ENCODE measurements around the gene NCOR1.

Gene NCOR1

DNA sequence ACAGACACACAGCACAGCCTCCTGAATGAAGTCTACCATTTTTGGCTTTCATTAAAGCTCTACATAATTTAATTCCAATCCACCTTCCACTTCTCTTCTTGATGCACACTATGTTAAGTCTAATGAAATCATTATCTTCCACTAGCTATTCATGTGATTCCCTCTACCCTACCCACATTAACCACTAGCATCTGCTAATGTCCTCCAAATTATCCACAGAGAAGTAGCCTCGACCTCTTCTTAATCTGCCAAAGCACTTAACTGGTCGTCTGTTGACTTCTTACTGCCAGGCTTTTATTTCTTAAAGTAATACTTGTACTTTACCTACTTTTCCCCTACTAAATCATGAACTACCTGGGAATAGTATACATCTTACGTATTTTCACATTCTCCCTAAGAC, 91.8 kb downstream of the NCOR1 start:
- Histone ChIP-seq H3K4me1 (ENCODE audit: low read length) (0 out of 2 replicates have a peak, but pooled peaks cover 7% of the 10 kb centered on the region), H3K9me3 (replicated peaks; ENCODE audit: insufficient read depth, low read length) (no peaks in the 10 kb centered on the region), H3K4me3 (ENCODE audit: low read length) (no peak overlapping the region), H3F3A (ENCODE audit: insufficient read depth, low read length) (0 out of 2 replicates have a peak, but pooled peaks cover 4% of the 10 kb centered on the region), H3K27me3 (replicated peaks; ENCODE audit: insufficient read depth, low read length) (no peaks in the 10 kb centered on the region), H3K27ac (ENCODE audit: low read length) (no peak overlapping the region), H3K79me2 (ENCODE audit: low read length) (no peaks in the 10 kb centered on the region), H3K9ac (ENCODE audit: low read length) (no peak overlapping the region), H2AFZ (ENCODE audit: low read length) (no peak overlapping the region), H3K4me2 (ENCODE audit: low read depth, low read length) (no peak overlapping the region), H4K20me1 (ENCODE audit: insufficient read depth, low read length) (no peaks in the 10 kb centered on the region), H3K36me3 (replicated peaks; ENCODE audit: insufficient read depth, low read length) (peaks cover 3% of the 10 kb centered on the region; the same call in 1 of the 2 replicates), H3K9me2 (replicated peaks; ENCODE audit: insufficient read depth, low read length) (no peaks in the 10 kb centered on the region)
- TF ChIP-seq EZH2 (optimal IDR thresholded peaks at IDR 0.05; ENCODE audit: low read depth, low read length), result no peak
- TF ChIP-seq, protein P1, sequence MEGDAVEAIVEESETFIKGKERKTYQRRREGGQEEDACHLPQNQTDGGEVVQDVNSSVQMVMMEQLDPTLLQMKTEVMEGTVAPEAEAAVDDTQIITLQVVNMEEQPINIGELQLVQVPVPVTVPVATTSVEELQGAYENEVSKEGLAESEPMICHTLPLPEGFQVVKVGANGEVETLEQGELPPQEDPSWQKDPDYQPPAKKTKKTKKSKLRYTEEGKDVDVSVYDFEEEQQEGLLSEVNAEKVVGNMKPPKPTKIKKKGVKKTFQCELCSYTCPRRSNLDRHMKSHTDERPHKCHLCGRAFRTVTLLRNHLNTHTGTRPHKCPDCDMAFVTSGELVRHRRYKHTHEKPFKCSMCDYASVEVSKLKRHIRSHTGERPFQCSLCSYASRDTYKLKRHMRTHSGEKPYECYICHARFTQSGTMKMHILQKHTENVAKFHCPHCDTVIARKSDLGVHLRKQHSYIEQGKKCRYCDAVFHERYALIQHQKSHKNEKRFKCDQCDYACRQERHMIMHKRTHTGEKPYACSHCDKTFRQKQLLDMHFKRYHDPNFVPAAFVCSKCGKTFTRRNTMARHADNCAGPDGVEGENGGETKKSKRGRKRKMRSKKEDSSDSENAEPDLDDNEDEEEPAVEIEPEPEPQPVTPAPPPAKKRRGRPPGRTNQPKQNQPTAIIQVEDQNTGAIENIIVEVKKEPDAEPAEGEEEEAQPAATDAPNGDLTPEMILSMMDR (IDR thresholded peaks at IDR 0.05; ENCODE audit: low read length), result no peak
- TF ChIP-seq EZH2phosphoT487 (IDR thresholded peaks at IDR 0.05; ENCODE audit: low read length), result no peak
- DNase-seq, result no peak

DNA sequence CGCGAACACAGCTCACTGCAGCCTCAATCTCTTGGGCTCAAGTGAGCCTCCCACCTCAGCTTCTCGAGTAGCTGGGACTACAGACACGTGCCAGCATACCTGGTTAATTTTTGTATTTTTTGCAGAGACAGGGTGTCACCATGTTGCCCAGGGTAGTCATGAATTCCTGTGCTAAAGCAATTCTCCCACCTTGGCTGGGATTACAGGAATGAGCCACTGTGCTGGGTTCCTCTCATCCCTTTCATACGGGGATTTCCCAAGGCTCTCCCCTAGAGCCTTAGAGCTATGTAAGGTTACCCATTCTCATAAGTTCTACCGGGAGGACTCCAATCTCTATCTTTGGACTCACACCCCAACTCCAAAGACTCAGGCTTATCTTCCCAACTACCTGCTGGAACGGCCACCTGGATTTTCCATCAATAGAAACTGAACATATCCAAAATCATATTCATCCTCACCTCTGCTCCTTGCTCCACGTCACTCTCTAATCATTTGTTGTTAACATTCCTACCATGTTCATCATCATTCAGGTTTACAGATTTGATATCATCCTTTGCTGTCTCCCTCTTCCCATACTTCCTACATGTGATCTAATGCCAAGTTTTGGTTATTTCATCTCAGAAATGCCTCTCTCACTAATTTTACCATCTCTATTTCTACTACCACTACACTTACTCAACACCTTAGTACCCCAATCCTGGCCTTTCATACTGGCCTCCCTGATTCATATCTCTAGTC, 92.5 kb downstream of the NCOR1 start:
- no peak for TF ChIP-seq EZH2phosphoT487 (IDR thresholded peaks at IDR 0.05; ENCODE audit: low read length)
- TF ChIP-seq, protein P1 (IDR thresholded peaks at IDR 0.05; ENCODE audit: low read length), result no peak
- TF ChIP-seq EZH2 (optimal IDR thresholded peaks at IDR 0.05; ENCODE audit: low read depth, low read length), result no peak
- Histone ChIP-seq H3K36me3 (replicated peaks; ENCODE audit: insufficient read depth, low read length) (peaks cover 3% of the 10 kb centered on the region; the same call in 1 of the 2 replicates), H3K4me2 (ENCODE audit: low read depth, low read length) (no peak overlapping the region)

DNA sequence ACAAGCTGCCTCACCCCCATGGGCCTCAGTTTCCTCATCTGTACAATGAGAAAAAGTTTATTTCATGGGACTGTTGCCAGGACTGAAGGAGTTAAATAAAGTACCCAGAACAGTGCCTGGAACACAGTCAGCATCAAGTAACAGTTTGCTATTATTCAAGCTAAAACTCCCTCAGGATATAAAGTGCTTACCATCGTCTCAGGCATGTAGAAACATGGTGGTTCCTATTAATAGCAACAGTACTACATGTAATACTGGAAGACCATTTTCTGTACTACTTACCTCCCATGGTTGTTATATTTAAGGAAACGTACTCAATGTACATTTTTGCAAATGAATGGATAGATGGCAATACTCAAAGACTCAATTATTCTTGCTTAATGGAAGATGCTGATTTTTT, 93.4 kb downstream of the NCOR1 start:
- no peak overlapping the region for H3K9ac ChIP-seq (ENCODE audit: low read length)
- no peaks in the 10 kb centered on the region for H4K20me1 ChIP-seq (ENCODE audit: insufficient read depth, low read length)
- H2AFZ ChIP-seq (ENCODE audit: low read length), result no peak overlapping the region
- no peak overlapping the region for H3K27ac ChIP-seq (ENCODE audit: low read length)
- TF ChIP-seq EZH2 (optimal IDR thresholded peaks at IDR 0.05; ENCODE audit: low read depth, low read length), result no peak
- TF ChIP-seq EZH2phosphoT487 (IDR thresholded peaks at IDR 0.05; ENCODE audit: low read length), result no peak
- TF ChIP-seq, protein P1 (IDR thresholded peaks at IDR 0.05; ENCODE audit: low read length), result no peak
- H3K9me2 ChIP-seq (replicated peaks; ENCODE audit: insufficient read depth, low read length), result no peaks in the 10 kb centered on the region
- H3K4me2 ChIP-seq (ENCODE audit: low read depth, low read length), result no peak overlapping the region
- no peak for DNase-seq
- 0 out of 2 replicates have a peak, but pooled peaks cover 7% of the 10 kb centered on the region for H3K4me1 ChIP-seq (ENCODE audit: low read length)
- no peaks in the 10 kb centered on the region for H3K9me3 ChIP-seq (replicated peaks; ENCODE audit: insufficient read depth, low read length)
- no peaks in the 10 kb centered on the region for H3F3A ChIP-seq (ENCODE audit: insufficient read depth, low read length)
- H3K27me3 ChIP-seq (replicated peaks; ENCODE audit: insufficient read depth, low read length), result no peaks in the 10 kb centered on the region
- H3K36me3 ChIP-seq (replicated peaks; ENCODE audit: insufficient read depth, low read length), result peaks cover 3% of the 10 kb centered on the region; the same call in 1 of the 2 replicates
- H3K79me2 ChIP-seq (ENCODE audit: low read length), result no peaks in the 10 kb centered on the region
- no peak overlapping the region for H3K4me3 ChIP-seq (ENCODE audit: low read length)

More for the DNA sequence above, 92.5 kb downstream of the NCOR1 start:
- Histone ChIP-seq H2AFZ (ENCODE audit: low read length) (no peak overlapping the region), H3F3A (ENCODE audit: insufficient read depth, low read length) (0 out of 2 replicates have a peak, but pooled peaks cover 2% of the 10 kb centered on the region), H3K9me3 (replicated peaks; ENCODE audit: insufficient read depth, low read length) (no peaks in the 10 kb centered on the region), H3K79me2 (ENCODE audit: low read length) (no peaks in the 10 kb centered on the region), H3K27ac (ENCODE audit: low read length) (no peak overlapping the region), H3K9me2 (replicated peaks; ENCODE audit: insufficient read depth, low read length) (no peaks in the 10 kb centered on the region), H3K4me1 (ENCODE audit: low read length) (0 out of 2 replicates have a peak, but pooled peaks cover 7% of the 10 kb centered on the region), H3K27me3 (replicated peaks; ENCODE audit: insufficient read depth, low read length) (no peaks in the 10 kb centered on the region), H3K4me3 (ENCODE audit: low read length) (no peak overlapping the region), H4K20me1 (ENCODE audit: insufficient read depth, low read length) (no peaks in the 10 kb centered on the region), H3K9ac (ENCODE audit: low read length) (no peak overlapping the region)
- DNase-seq, result no peak
